Pancreas (tissue), 10 donors: ENCODE data around the gene FXR2. TPM values are rescaled to one million over a fixed set of nuclear protein-coding genes. Genes with fewer than 3 reads are reported as not detected.

Source experiments
- ATAC-seq, 4 donors: fragments of 200-7000 bp; cut with Tn5 transposase; one replicate each; pipeline versions ENCODE4 v1.8.0 to v1.9.1; 2020; ENCODE audit warnings: mild to moderate bottlenecking in 4 of 4, moderate library complexity in 4 of 4
- DNase-seq, 6 donors: peaks; one replicate each; pipeline ENCODE4 v3.0.0-alpha.2; 2020
- FAIRE-seq: peaks from 2 replicates; lab custom pipeline; 2012; peaks lifted over from hg19 to GRCh38; lab: Jason Lieb, UNC
- H3K27ac ChIP-seq, 4 donors: fragments of 200-600 bp; sonication (generic); 1 replicate in 3 of 4; 2 replicates in 1 of 4; pipeline versions ENCODE4 v1.5.0 to v1.8.0; 2020
- H3K27me3 ChIP-seq, 4 donors: fragments of 200-600 bp; one replicate each; pipeline ENCODE4 v1.8.0; 2021
- H3K36me3 ChIP-seq, 3 donors: fragments of 200-600 bp; sonication (generic) in 1 of 3; one replicate each; pipeline versions ENCODE4 v1.5.0 to v1.8.0; 2020 to 2021
- H3K4me1 ChIP-seq, 3 donors: fragments of 200-600 bp; one replicate each; pipeline ENCODE4 v1.8.0; 2021
- H3K4me3 ChIP-seq, 4 donors: fragments of 200-600 bp; sonication (generic) in 2 of 4; one replicate each; pipeline versions ENCODE4 v1.5.0 to v1.8.0; 2020 to 2021
- H3K9me3 ChIP-seq, 4 donors: fragments of 200-600 bp; one replicate each; pipeline ENCODE4 v1.8.0; 2021
- CTCF ChIP-seq, 4 donors: fragments of 200-600 bp; sonication (generic) in 3 of 4; IDR thresholded peaks; one replicate each; pipeline versions ENCODE4 v1.5.0 to v1.8.0; 2021; ENCODE audit warnings: antibody characterized with exemption in 4 of 4
- WGBS, 2 donors: extraction: QIAGEN DNeasy Blood & Tissue Kit; methylation state at CpG; one replicate each; pipeline ENCODE4 v1.1.7; 2013; 5-methylcytosine and 5-hydroxymethylcytosine counted together
- intact Hi-C, 3 donors: fragments of 100-400 bp; cut with DNase I; formaldehyde crosslinking; loops; one replicate each; pipeline versions ENCODE4 v1.11.1 to v1.14.2; 2022
- polyA plus RNA-seq, 2 donors: library from polyadenylated mRNA; stranded (reverse); fragments of 200-250 nt; gene quantifications; one replicate each; pipeline ENCODE4 v1.2.3, GENCODE V29; 2013
- total RNA-seq, 6 donors: library from RNA; stranded (reverse); fragmentation: NEBNext Ultra II Directional in 4 of 6; extraction: Animal tissue kit (Norgen Biotek cat#: 25700) in 4 of 6; gene quantifications; one replicate each; pipeline versions ENCODE4 v1.2.1 to v1.2.4, GENCODE V29; 2021 to 2023
- donor health status: healthy with polysubstance abuse.
- donor health status: DM: no; HTN: no; CAD: no; lungs with moderate emphysema.
- donor health status: DM: no; HTN: no; CAD: no.
- donor health status: control.
- donor health status: control.
- donor health status: Bipolar disorder and iron deficiency.
- donor health status: DM: yes; HTN: yes; CAD: no.
- donor health status: DM: no; HTN: no; CAD: no.
- donor health status: DM: no; HTN: no; CAD: no.
- donor health status: DM: yes; HTN: yes; CAD: no.

The FXR2 gene
- total and polyA plus RNA-seq, 8 donors: 7.8 to 25.6 (median 12.6) TPM

DNA sequence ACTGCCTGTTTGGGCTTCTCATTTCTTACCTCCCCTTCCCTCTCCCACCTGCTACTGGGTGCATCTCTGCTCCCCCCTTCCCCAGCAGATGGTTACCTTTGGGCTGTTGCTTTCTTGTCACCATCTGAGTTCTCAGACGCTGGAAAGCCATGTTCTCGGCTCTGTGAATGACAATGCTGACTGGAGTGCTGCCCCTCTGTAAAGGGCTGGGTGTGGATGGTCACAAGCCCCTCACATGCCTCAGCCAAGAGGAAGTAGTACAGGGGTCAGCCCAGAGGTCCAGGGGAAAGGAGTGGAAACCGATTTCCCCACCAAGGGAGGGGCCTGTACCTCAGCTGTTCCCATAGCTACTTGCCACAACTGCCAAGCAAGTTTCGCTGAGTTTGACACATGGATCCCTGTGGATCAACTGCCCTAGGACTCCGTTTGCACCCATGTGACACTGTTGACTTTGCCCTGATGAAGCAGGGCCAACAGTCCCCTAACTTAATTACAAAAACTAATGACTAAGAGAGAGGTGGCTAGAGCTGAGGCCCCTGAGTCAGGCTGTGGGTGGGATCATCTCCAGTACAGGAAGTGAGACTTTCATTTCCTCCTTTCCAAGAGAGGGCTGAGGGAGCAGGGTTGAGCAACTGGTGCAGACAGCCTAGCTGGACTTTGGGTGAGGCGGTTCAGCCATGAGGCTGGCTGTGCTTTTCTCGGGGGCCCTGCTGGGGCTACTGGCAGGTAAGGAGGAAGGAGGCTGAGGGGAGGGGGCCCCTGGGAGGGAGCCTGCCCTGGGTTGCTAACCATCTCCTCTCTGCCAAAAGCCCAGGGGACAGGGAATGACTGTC is 35.5 kb downstream of the FXR2 start, which contains the start of gene CD68:
Gene CD68, plus strand, starts transcription at position 638 of the 833 bp plus-strand sequence. Its CDS starts 40 bp downstream, at position 678.
- Histone ChIP-seq H3K4me1 (peaks cover 18 to 47% (median 20%) of the 10 kb centered on the region in 3 donors), H3K27me3 (no peaks in the 10 kb centered on the region), H3K27ac (peak within 1 kb of the TSS; percentile 7 to 83 (median 62)), H3K4me3 (peak within 1 kb of the TSS in 1 of 4 donors; percentile 15), H3K36me3 (peaks cover 23 to 41% (median 39%) of the 10 kb centered on the region in 3 donors), H3K9me3 (no peaks in the 10 kb centered on the region)
- TF ChIP-seq CTCF (IDR thresholded peaks at IDR 0.05): no peak
- intact Hi-C loops: no loop called here
- FAIRE-seq: no peak
- ATAC-seq: peak; percentile 21 to 59 (median 36)
- peak in 1 of 6 donors; percentile 73 for DNase-seq
- 20 to 27% methylated on average over 7 of the region's 7 CpGs for WGBS, 2 donors

DNA sequence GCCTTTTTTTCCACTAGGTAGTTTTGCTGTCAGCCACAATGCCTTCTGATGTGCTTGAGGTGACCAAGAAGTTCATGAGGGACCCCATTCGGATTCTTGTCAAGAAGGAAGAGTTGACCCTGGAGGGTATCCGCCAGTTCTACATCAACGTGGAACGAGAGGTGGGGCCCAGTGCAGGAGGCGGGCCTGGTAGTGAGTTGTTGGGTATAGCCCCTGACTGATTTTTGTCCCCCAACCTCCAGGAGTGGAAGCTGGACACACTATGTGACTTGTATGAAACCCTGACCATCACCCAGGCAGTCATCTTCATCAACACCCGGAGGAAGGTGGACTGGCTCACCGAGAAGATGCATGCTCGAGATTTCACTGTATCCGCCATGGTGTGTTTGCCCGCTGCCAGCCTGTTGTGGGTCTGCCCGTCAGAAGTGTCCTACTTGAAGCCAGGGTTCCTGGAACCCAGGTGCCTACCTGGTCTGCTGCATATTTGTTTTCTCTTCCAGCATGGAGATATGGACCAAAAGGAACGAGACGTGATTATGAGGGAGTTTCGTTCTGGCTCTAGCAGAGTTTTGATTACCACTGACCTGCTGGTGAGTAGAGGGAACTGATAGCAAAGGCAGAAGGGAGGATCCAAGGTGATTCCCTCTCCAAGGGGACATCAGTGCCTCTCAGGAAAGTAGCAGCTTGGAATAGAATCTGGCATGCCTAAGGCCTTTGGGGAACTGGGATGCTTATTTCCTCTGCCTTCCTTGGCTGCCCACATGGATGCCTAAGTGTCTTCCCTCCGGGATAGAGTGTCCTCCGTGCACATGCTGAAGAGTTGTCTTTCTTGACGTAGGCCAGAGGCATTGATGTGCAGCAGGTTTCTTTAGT is 37.1 kb downstream of the FXR2 start:
- WGBS, 2 donors: 80 to 81% methylated on average over 17 of the region's 17 CpGs
- H3K4me3 ChIP-seq: no peak overlapping the region

DNA sequence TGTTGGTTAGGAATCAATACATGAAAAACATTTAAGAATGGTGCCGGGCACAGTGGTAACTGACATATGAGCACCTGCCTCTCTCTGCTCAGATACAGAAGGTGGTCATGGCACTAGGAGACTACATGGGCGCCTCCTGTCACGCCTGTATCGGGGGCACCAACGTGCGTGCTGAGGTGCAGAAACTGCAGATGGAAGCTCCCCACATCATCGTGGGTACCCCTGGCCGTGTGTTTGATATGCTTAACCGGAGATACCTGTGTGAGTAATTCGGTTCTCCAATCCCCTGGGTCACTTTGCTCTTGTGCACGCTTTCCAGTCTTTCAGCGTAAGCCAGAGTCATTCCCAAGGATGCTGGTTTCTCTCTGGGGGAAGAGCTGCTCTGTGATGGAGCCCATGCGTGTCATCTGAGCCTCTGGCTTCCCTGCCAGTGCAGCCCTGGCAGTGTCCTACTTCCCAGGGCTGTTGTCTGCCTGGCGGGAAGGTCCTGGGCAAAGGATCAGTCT is 38.2 kb downstream of the FXR2 start:
- FAIRE-seq: no peak
- Histone ChIP-seq H3K9me3 (no peaks in the 10 kb centered on the region), H3K4me3 (no peak overlapping the region), H3K27me3 (no peaks in the 10 kb centered on the region), H3K27ac (no peak overlapping the region), H3K4me1 (peaks cover 7 to 36% (median 10%) of the 10 kb centered on the region in 3 donors), H3K36me3 (peaks cover 23 to 41% (median 41%) of the 10 kb centered on the region in 3 donors)
- WGBS, 2 donors: 77 to 80% methylated on average over 14 of the region's 14 CpGs
- intact Hi-C loops: no loop called here
- DNase-seq: peak in 1 of 6 donors; percentile 18
- no peak for ATAC-seq
- TF ChIP-seq CTCF (IDR thresholded peaks at IDR 0.05): no peak

More for the DNA sequence above, 37.1 kb downstream of the FXR2 start:
- H3K9me3 ChIP-seq: no peaks in the 10 kb centered on the region
- no peak for ATAC-seq
- peak in 1 of 6 donors; percentile 22 for DNase-seq
- no peak for FAIRE-seq
- H3K27ac ChIP-seq: no peak overlapping the region
- no peaks in the 10 kb centered on the region for H3K27me3 ChIP-seq
- TF ChIP-seq CTCF (IDR thresholded peaks at IDR 0.05): no peak
- H3K36me3 ChIP-seq: peaks cover 23 to 41% (median 41%) of the 10 kb centered on the region in 3 donors
- peaks cover 9 to 41% (median 12%) of the 10 kb centered on the region in 3 donors for H3K4me1 ChIP-seq
- intact Hi-C loops: no loop called here

GRCh38 chr17:7575959-7576358 is 38.7 kb downstream of the FXR2 start:
- Histone ChIP-seq H3K4me3 (peak overlapping the region in 1 of 4 donors; percentile 88), H3K27me3 (no peaks in the 10 kb centered on the region), H3K9me3 (no peaks in the 10 kb centered on the region), H3K27ac (no peak overlapping the region), H3K36me3 (peaks cover 23 to 43% (median 41%) of the 10 kb centered on the region in 3 donors), H3K4me1 (peaks cover 7 to 36% (median 10%) of the 10 kb centered on the region in 3 donors)
- WGBS, 2 donors: 74 to 75% methylated on average over 7 of the region's 7 CpGs
- no peak for TF ChIP-seq CTCF (IDR thresholded peaks at IDR 0.05)
- FAIRE-seq (no peak), DNase-seq (no peak), ATAC-seq (no peak)
- intact Hi-C loops: no loop called here
